GDM1 (cell line): ENCODE results near the gene AEBP1.
"Not testable (repeated sequence)": the region's sequence is repeated elsewhere in the genome, so short reads cannot be mapped to it uniquely, and the experiment has no call there.

ENCODE experiments used
- DNase-seq: peaks from one replicate; lab custom pipeline; 2025; lab: John Stamatoyannopoulos, UW

Gene AEBP1

DNA sequence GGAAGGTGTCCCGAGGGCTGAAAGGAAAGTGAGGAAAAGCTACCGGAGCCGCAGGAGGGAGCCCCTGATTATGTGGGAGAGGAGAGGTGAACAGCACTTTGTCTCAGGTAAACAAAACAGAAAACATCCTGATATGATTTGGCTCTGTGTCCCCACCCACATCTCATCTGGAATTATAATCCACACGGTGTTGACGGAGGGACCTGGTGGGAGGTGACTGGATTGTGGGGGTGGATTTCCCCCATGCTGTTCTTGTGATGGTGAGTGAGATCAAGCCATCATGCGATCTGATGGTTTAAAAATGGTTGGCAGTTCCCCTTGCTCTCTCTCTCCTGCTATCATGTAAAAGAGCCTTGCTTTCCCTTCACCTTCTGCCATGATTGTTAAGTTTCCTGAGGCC, 16.2 kb downstream of the AEBP1 start:
- no peak for DNase-seq

DNA sequence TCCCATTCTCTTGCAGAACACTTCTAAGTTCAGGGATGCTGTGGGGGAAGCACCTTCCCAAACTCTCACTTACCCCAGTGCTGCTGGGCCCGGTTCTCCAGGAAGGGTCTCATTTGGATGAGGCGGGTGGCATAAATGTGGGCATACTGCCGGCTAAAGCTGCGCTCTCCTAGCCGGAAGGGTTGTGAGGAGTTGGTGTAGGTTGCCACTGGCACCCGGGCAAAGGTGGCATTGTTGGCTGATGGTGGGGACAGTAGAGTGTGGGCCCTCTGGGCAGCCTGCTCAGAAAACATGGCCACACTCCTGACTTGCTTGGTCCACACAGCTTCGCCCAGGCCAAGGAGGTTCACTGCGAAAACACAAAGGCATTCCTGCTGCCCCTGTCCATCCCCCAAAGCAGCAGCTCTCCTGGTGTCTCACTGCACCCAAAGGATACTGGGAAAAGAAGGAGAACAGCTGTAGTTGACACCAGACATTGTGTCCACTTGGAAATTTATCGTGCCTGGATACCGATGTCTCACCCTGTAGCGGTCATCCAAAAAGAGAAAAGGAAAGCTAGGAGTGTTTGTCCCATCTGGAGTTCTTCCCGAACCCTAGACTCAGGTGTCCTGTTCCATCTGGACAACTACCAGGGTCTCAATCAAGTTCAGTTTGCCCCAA, 17.7 kb downstream of the AEBP1 start:
- DNase-seq = no peak

DNA sequence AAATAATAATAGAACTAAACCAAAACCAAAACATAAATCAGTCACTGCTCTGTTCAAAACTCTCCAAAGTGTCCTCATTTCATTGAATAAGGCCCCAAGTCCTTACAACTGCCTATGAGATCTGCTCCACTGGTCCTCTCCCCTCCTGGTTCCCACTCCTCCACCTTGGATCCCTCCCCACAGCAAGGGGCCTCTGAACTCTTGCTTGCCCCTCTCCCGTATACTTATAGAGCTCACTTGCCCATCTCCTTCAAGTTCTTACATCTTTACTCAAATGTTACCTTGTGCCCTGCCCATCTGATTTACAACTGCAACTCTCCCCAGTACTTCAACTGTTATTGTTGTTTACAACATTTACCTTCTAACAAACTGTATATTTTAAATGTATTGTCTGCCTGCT, 18.4 kb downstream of the AEBP1 start:
- no peak for DNase-seq

DNA sequence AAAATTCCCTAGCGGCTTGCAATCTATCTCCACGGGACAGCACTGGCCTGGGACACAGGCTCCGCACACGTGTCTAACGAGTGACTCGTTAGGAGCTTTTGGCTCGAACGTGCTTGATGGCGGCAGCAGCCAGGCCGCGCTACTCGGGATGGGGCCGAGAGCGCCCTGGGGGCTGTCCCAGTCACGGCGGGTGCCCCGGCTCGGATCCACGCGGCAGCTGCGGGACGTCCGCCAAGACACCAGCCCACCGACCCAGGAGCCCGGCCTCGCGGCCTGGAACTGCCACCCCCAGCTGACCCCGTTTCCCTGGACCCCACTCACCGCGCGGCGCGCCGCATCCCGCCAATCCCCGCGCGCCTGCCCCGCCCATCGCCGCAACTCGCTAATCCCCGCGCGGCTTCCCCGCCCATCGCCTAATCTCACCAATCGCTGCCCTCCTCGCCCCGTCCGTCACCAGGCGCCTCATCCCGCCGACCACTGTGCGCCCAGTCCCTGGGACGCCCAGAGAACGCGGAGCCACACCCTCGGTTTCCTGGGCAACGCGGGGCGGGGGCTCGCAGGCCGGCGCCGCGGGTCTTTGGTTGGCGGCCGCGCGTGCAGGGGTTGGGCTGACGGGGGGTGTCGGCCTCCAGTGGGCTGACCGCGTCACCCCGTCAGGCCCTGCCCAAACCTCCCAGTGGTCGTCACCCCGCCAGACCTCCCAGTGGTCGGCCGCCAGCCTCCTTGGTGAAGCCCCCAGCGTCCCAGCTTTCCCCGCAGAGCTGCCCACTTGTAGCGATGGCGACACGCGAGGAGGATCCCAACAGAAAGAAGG, 19.3 kb downstream of the AEBP1 start, which contains the start of gene POLD2:
POLD2 (minus strand) TSS at position 359 of the 814 bp plus-strand sequence. CDS start 1,495 bp downstream, outside the sequence.
- peak; percentile 94 for DNase-seq

DNA sequence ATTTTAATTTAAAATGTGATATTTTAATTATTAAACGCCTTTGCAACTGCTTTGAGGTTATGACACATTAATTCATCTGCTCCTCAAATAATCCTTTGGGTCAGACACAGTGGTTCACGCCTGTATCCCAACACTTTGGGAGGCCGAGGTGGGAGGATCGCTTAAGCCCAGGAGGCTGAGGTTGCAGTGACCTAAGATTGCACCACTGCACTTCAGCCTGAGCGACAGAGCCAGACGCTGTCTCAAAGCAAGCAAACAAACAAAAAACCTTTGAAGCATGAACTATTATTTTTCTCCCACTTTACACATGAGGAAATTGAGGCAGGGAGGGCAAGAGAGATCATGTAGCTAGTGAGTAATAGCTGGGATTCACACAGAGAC, 20.7 kb downstream of the AEBP1 start:
- no peak for DNase-seq

DNA sequence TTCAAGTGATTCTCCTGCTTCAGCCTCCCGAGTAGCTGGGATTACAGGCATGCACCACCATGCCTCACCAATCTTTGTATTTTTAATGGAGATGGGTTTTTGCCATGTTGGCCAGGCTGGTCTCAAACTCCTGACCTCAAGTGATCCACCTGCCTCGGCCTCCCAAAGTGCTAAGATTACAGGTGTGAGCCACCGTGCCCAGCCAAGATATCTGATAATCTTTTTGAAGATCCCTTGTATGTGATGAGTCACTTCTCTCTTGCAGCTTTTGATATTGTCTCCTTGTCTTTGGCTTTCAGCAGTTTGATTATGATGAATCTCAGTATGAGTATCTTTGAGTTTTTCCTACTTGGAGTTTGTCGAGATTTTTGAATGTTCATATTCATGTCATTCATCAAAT, 22.4 kb downstream of the AEBP1 start:
- DNase-seq = not testable (repeated sequence)

DNA sequence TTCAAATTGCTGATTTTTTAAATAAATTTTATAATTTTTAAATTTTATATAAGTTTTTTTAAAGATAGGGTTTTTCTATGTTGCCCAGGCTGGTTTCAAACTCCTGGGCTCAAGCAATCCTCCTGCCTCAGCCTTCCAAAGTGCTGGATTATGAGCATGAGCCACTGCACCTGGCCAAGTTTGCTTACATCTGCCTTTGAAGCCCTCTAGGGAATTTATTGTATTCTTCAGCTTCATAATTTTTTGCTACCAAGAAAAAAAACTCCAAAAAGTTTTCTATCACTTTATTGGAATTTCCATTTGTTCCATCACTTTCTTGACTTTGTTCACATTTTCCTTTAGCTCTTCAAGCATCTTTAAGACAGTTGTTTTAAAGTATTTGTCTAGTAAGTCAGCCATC, 23.0 kb downstream of the AEBP1 start:
- no peak for DNase-seq

DNA sequence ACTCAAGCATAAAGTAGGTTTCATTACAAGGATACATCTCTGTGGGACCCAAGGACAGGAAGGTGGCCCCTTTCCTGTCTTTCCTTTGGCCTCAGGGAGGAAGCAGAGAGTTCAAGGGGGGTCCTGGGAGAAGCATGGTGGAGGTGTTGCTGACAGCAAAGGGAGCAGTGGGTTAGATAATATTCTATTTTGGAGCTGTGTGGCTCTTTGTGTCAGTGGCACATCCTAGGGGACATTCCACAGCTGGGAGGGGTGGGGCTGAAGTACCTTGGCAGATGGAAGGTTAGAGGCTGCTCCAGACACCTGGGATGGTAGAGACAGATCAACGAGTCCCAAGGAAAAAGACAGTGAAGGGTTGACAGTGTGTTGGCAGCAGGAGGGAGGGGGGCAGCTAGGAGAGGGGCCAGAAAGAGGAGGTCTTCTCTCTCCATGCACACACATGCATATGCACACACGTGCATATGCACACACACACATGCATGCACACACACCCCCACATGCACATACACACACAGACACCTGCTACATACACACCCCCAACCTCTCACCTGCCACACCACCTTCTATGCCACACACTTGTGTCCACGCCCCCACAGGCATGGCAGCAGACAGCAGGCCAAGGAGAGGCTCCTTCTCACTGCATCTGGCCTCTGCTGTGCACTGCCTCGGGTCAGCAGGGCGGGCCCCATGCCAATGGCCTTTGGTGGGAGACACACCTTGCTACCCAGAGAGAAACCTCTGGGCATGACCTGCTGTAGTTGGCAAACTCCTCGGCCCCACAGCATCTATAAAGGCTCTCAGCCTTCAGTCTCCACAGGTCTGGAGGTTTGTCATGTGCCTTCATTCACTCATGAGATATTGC, 24.8 kb downstream of the AEBP1 start:
- no peak for DNase-seq

DNA sequence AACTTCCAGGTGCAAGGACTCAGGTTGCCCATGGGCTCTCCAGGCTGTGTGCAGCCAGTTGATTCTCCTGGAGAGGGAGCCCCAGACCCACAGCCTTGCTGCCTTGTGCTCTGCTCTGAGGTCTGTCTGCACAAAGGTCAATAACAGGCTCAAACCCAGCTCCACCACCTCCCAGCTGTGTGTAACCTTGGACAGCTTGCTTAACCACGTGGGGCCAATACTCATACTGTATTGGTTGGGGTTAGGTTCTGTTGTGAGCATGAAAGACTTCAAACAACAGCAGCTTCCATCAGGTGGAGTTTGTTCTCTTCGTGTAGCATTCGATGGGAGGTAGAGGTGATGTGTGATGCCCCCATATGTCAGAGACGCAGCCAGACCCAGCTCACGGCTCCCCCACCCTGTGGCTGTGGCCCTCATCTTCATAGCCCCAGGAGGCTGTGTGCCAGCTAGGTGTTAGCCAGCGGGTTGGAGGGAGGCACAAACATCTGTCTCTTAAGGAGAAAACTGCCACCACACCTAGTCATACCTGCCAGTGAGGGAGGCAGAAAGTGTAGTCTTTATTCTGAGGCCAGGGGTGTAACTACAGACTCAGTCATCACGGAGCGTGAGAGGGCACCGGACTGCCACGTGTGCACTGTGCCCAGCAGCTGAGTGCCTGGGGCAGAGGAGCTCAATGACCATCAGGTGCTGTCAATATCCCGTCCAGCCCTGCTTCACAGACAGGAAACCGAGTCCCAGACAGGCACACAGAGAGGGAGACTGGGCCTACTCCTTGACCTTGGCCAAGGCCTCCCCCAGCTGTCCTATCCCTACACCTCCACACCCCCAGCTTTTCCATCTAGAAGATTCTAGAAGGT, 27.3 kb downstream of the AEBP1 start:
- DNase-seq = no peak

DNA sequence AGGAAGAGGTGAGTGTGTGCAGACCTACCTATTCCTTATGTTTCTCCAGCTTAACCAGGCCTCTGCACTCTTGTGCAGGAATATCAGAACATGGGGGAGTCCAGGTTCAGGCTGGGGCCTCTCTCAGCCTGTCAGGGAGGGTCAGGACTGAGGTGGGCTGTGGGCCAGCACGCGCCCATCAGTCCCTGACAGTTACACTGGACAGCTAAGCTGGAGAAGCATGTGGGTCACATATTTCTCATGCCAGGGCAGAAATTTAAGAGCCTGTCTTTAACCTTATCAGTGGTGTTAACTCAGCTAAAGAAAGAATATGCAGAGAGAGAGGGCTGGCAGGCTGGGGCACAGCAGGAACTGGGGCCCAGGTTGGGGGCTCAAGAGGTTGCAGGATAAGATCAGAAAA, 27.9 kb downstream of the AEBP1 start:
- no peak for DNase-seq

DNA sequence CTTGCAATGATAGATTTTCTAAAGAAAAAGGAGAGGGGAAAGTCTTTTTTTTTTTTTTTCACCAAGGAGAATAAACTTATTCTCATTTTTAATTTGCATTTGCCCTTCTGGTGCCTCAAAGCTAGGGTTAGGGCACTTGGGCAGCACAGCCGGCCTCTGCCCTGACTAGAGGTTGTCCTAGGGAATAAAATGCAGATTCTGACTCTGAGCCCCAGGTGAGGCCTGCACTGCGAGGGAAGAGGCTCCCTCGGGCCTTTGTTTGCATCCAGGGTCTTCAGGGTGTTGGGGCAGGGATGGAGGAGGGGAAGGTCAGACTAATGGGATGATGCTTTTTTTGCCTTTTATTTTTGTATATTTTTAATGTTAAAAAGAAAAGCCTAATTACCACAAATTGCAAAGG, 29.1 kb downstream of the AEBP1 start:
- no peak for DNase-seq

DNA sequence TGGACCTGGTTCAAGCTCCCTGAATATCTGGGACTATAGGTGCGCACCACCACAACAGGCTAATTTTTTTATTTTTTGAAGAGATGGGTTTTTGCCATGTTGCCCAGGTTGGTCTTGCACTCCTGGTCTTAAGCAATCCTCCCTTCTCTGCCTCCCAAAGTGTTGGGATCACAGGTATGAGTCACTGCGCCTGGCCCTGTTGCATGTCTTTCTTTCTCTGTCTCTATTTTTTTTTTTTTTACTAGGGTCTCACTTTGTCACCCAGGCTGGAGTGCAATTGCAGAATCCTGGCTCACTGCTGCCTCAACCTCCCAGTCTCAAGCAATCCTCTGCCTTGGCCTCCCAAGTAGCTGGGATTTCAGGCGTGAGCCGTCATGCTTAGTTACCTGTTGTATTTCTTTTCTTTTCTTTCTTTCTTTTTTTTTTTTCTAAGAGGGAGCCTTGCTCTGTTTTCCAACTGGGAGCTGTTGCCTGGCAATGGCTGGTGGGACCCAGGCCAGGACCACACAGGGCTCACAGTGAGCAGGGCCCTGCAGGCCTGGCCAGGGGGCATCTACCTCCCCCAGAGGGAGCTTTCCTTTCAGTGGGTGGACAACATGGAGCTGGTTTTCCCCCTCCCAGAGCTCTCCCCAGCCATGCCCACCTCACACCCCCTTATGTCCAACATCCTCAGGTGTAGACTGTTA, 30.9 kb downstream of the AEBP1 start:
- DNase-seq = no peak

DNA sequence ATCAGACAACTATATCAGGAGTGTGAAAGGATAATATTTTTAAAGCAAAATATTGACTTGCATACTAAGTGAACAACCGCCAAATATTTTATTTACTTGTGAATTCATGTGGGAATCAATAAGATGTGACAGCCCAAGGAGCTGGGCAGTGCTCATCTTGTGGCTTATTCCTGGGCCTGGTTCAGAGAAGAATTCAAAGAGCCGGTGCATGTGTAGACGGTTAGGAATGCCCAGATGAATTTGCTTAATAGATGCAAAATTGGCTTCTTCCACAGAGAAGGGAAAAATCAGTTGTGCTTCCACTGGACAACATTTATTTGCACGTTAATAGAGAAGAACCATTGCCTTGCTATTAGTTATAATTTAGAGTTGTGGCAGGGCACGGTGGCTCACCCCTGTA, 32.6 kb downstream of the AEBP1 start:
- no peak for DNase-seq

DNA sequence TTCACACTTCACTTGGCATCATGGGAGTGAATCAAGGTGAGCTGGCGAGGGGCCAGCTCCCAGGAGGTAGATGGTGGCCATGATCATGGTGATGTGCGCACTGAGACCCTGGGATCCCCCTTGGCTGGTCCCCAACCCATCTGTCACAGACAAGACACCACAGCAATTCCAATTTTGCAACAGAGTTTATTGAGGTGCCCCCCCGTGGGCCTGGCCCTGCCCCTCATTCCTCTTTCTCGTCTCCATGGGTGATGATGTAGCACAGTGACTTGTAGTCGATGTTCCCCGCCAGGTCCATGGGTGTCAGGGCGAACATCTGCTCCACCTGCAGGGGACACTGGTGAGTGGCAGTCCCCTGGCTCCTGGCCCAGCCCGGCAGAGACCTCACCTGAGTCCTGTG, 34.6 kb downstream of the AEBP1 start:
- no peak for DNase-seq

DNA sequence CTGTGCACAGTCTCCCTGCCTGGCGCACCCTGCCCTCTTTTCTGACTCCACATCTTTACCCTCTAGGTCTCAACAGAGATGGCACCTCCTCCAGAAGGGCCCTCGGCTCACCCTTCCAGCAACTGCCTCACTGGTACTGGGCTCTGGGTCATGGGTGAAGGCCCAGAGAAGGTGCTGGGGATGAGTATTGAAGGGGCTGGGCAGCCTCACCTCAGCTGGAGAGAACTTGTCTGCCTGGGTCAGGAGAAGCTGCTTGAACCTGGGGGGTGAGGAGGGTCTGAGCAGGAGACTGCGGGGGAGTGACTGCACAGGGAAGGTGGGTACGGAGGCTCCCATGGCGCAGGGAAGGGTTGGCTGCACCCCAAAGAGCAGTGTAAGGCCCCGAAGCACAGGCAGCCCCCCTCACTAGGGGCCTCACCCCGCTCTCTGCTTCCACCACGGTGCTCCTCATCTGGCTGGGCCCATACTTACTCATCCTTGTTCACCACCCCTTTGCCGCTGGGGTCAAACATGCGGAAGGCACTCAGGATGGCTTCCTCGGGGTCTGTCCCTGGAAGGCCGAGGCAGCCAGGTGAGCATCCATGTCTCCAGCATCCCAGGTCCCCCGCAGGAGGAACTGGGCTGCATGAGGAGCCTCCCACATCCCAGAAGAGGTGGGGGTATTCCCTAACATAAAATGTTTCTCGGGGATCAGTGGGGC, 35.3 kb downstream of the AEBP1 start:
- no peak for DNase-seq

DNA sequence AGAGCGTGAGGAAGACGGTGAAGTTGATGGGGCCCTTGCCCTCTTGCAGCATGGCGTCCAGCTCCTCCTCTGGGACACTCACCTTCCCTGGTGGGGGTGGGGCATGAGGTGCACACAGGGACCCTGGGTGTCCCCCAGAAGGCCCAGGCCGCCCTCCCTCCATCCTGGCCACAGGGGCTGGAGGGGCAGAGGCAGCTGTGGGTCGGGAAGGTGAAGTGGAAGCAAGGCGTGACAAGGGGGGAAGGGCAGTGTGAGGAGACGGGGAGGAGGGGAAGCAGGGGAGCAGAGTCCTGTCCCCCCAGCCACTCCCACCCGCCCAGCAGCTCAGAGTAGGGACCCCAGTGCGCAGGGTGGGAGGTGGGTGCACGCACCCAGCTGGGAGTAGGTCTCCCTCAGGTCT, 36.2 kb downstream of the AEBP1 start:
- no peak for DNase-seq

DNA sequence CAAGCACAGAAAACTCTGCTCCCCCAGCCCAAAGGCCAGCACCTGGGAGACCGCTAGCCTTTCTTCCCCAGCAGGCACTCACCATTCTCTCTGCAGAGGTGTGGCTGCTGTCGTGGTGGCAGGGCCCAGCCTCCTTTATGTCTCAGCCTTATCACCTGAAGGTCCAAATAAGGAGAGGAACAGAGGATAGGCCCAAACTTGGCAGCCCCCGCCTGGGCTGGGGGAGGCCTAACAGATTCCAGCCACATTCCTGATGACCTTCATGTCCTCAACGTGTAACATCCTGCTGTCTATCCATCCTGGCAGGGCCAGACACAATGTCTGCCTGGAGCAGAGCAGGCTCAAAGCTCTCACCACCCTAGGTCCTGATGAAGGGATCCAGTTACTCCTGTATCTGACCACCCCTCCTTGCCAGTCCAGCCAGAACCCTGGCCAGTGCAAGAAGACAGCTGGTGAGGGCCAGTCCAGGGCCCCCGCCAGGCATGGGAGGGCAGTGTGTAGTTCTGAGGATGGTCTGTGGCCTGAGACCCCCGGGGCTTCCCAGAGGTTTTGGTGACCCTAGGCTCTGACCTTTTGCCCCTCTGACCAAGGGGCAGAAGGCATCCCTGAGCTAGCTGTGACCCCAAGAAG, 37.2 kb downstream of the AEBP1 start, which contains the start of gene MYL7:
MYL7 (minus strand) TSS at position 112 of the 630 bp plus-strand sequence; CDS start at position 85, 27 bp downstream.
- DNase-seq = no peak

DNA sequence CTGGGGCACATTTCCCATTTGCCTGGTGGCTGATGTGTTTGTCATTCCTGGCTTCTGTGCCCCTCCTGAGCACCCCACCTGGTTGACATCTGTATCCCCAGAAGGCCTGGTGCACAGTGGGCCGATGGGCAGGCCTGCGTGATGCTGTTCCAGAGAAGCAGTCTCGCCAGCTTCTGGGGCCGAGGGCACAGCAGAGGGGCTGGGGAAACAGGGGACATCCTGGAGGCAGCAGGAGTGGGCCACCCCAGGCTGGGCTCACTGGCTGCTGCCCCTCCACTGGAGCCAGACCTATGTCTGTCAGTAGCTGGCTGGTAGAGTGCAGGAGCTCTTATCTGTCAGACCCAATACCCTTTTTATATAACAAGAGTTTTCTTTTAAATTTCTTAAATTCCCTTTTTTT, 37.9 kb downstream of the AEBP1 start:
- no peak for DNase-seq

DNA sequence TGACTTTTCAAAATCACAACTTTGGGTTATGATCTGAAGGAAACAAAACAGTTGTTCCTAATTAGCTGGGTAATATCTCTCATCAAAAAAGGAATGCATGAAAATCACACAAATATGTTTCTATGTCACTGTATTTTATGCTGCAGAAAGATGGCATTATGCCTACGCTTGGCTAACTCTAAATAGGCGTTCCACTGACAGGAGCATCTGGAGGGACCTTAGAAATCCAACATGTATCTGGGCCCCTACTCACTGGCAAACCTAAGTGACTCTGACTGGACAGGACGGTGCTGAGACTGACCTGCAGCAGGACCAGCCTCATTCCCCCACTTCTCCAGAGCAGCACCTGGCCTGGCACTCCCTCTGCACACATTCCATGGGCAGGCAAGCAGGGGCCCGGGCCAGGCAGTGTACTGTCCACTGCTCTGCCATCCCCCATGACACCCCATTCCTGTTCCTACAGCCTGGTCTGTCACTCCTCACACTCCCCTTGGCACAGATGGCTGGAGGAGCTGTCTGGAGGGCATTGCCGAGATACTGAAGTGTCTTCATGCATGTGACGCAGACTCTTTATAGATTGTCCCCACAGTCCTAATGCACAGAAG, 39.6 kb downstream of the AEBP1 start:
- DNase-seq = no peak
